GM23338 (cell line): ENCODE results near the gene SAMD8. TPM values are rescaled to one million over a fixed set of nuclear protein-coding genes. Genes with fewer than 3 reads are reported as not detected.

Experiments used
- ATAC-seq: fragments of 200-7000 bp; cut with Tn5 transposase; 3 replicates; pipeline ENCODE4 v1.9.1; 2020
- DNase-seq: peaks from one replicate; pipeline ENCODE4 v3.0.0-alpha.2; 2015; ENCODE audit warnings: low spot score
- H2AFZ ChIP-seq: fragments of 200-600 bp; sonication (generic); 2 replicates; pipeline ENCODE4 v1.8.0; 2016; ENCODE audit warnings: antibody characterized with exemption, mild to moderate bottlenecking, moderate library complexity
- H3F3A ChIP-seq: fragments of 200-600 bp; sonication (generic); replicated peaks from 2 replicates; pipeline ENCODE4 v1.8.0; 2017; ENCODE audit warnings: antibody characterized with exemption, mixed run types, low read depth
- H3K27ac ChIP-seq: fragments of 200-600 bp; sonication (generic); 2 replicates; pipeline ENCODE4 v1.6.1; 2016; ENCODE audit warnings: low read depth
- H3K27me3 ChIP-seq: fragments of 200-600 bp; sonication (generic); 2 replicates; pipeline ENCODE4 v1.8.0; 2016; ENCODE audit warnings: mild to moderate bottlenecking, mixed run types, moderate library complexity; ENCODE audit not compliant: insufficient read depth
- H3K36me3 ChIP-seq: fragments of 200-600 bp; sonication (generic); 2 replicates; pipeline ENCODE4 v1.8.0; 2016; ENCODE audit warnings: mild to moderate bottlenecking; ENCODE audit not compliant: insufficient read depth
- H3K4me1 ChIP-seq: fragments of 200-600 bp; sonication (generic); 2 replicates; pipeline ENCODE4 v1.8.0; 2016; ENCODE audit warnings: mild to moderate bottlenecking, moderate library complexity; ENCODE audit not compliant: insufficient read depth
- H3K4me2 ChIP-seq: fragments of 200-600 bp; sonication (generic); 2 replicates; pipeline ENCODE4 v1.7.1; 2017; ENCODE audit warnings: mixed run types
- H3K4me3 ChIP-seq: fragments of 200-600 bp; sonication (generic); 2 replicates; pipeline ENCODE4 v1.6.1; 2016; ENCODE audit warnings: mixed run types
- H3K79me2 ChIP-seq: fragments of 200-600 bp; sonication (generic); replicated peaks from 2 replicates; pipeline ENCODE4 v1.8.0; 2017; ENCODE audit warnings: mild to moderate bottlenecking; ENCODE audit not compliant: insufficient read depth
- H3K9me2 ChIP-seq: fragments of 200-600 bp; sonication (generic); 2 replicates; pipeline ENCODE4 v1.8.0; 2017; ENCODE audit not compliant: insufficient read depth
- H4K20me1 ChIP-seq: fragments of 200-600 bp; sonication (generic); replicated peaks from 2 replicates; pipeline ENCODE4 v1.8.0; 2017; ENCODE audit warnings: mild to moderate bottlenecking; ENCODE audit not compliant: insufficient read depth
- H3K27ac Mint-ChIP-seq: 2 replicates; pipeline ENCODE4 v1.8.0; 2020; ENCODE audit warnings: inconsistent platforms, mild to moderate bottlenecking, moderate library complexity, mixed read lengths
- H3K27me3 Mint-ChIP-seq: 3 replicates; pipeline ENCODE4 v1.8.0; 2022; ENCODE audit warnings: low read depth, mild to moderate bottlenecking, moderate library complexity, mixed read lengths, inconsistent platforms; ENCODE audit not compliant: insufficient read depth, poor library complexity
- H3K36me3 Mint-ChIP-seq: 3 replicates; pipeline ENCODE4 v1.8.0; 2021; ENCODE audit warnings: low read depth, mild to moderate bottlenecking, inconsistent platforms, moderate library complexity, mixed read lengths
- H3K4me1 Mint-ChIP-seq: 3 replicates; pipeline ENCODE4 v1.8.0; 2020; ENCODE audit warnings: mild to moderate bottlenecking, inconsistent platforms, mixed read lengths
- H3K4me3 Mint-ChIP-seq: 3 replicates; pipeline ENCODE4 v1.8.0; 2021; ENCODE audit warnings: moderate library complexity, mild to moderate bottlenecking, inconsistent platforms, mixed read lengths
- H3K9me3 Mint-ChIP-seq: 3 replicates; pipeline ENCODE4 v1.8.0; 2020; ENCODE audit warnings: moderate library complexity, mild to moderate bottlenecking, inconsistent platforms, mixed read lengths
- CREB1 ChIP-seq: fragments of 250-450 bp; sonication (Bioruptor Pico); IDR thresholded peaks from 2 replicates; pipeline ENCODE4 v1.5.0; 2020; ENCODE audit warnings: low read depth, mild to moderate bottlenecking, moderate library complexity
- EZH2 ChIP-seq: fragments of 200-600 bp; sonication (generic); IDR thresholded peaks from one replicate; pipeline ENCODE4 v1.8.0; 2017; ENCODE audit warnings: antibody characterized with exemption, mild to moderate bottlenecking, low read depth; ENCODE audit not compliant: unreplicated experiment
- EZH2phosphoT487 ChIP-seq: fragments of 200-600 bp; sonication (generic); IDR thresholded peaks from one replicate; pipeline ENCODE4 v1.8.1; 2018; ENCODE audit warnings: antibody characterized with exemption; ENCODE audit not compliant: unreplicated experiment
- NANOG ChIP-seq: IDR thresholded peaks from 2 replicates; pipeline ENCODE4 v1.6.1; 2016; ENCODE audit warnings: antibody characterized with exemption, borderline replicate concordance
- STAT1 ChIP-seq: IDR thresholded peaks from one replicate; pipeline ENCODE4 v1.6.1; 2016; ENCODE audit warnings: antibody characterized with exemption; ENCODE audit not compliant: unreplicated experiment
- ZNF331 ChIP-seq: fragments of 250-450 bp; sonication (Bioruptor Pico); IDR thresholded peaks from 2 replicates; pipeline ENCODE4 v1.5.0; 2020; ENCODE audit warnings: low read depth, mild to moderate bottlenecking, moderate library complexity
- polyA plus RNA-seq: library from polyadenylated mRNA; unstranded; fragments of >200 nt; fragmentation: Nextera tagmentation; extraction: Ambion mirVana; gene quantifications from 2 replicates; pipeline ENCODE4 v1.2.1, GENCODE V29; 2016
- total RNA-seq: library from RNA; depleted of rRNA; stranded (reverse); fragments of >200 nt; shearing (Covaris generic); gene quantifications from 2 replicates; pipeline ENCODE4 v1.2.3, GENCODE V29; 2014
- TF ChIP-seq, protein P1 (sequence below): fragments of 250-450 bp; sonication (Bioruptor Pico); IDR thresholded peaks from 2 replicates; pipeline ENCODE4 v1.5.0; 2020; ENCODE audit warnings: mild to moderate bottlenecking, moderate library complexity
- TF ChIP-seq, protein P2 (sequence below): IDR thresholded peaks from 2 replicates; pipeline ENCODE4 v1.6.1; 2016; ENCODE audit warnings: antibody characterized with exemption
- TF ChIP-seq, protein P3 (sequence below): IDR thresholded peaks from one replicate; pipeline ENCODE4 v1.6.1; 2018; ENCODE audit warnings: antibody characterized with exemption; ENCODE audit not compliant: unreplicated experiment
- TF ChIP-seq, protein P4 (sequence below), 2 experiments: fragments of 200-600 bp in 1 of 2; sonication (generic) in 1 of 2; conservative IDR thresholded peaks; 2 replicates each; pipeline versions ENCODE4 v1.5.1 to v1.6.1; 2016 to 2017; ENCODE audit warnings: antibody characterized with exemption in 2 of 2, low read depth in 2 of 2, mild to moderate bottlenecking in 2 of 2, moderate library complexity in 1 of 2

Gene SAMD8
- total and polyA plus RNA-seq, 2 experiments from 2014 or later = 7.8 to 28.4 TPM

DNA sequence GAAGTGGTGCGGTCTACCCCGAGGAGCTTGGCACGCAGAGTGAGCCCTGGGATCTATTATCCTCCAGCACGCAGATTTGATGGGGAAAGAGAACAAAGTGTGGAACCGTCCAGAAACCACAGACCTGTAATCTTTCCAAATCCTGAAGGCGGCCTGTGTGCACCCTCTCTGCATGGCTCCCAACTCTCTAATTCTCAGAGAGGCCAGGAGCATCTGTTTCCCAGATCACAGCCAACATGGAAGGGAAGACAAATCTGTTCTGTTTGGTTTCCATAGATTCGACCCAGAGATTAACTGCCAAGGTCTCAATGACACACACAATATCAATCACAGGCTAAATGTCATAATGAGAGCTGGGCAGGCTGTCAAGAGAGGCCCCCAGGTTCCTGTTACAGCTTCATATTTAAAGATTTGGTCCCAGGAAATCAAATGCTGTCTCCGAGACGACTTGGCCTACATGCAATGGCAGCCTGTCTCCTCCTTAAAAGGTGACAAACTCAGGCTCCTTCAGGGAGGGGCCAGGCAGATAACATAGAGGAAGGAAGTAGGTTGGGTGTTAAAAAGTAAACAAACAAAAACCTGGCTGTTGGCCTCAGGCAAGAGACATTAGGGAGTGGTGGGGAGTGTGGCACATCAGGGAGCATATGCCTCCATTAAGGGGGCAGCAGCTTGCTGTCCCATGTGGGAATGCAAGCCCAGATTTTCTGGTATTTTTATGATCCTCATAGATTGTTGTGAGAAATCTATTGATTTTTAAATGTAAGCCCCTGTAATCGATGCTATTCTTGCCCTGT, 48.8 kb upstream of the SAMD8 start (continued):
- no peak for TF ChIP-seq CREB1
- no peak for TF ChIP-seq ZNF331 (CRISPR knock-in tag)
- TF ChIP-seq, protein P1, sequence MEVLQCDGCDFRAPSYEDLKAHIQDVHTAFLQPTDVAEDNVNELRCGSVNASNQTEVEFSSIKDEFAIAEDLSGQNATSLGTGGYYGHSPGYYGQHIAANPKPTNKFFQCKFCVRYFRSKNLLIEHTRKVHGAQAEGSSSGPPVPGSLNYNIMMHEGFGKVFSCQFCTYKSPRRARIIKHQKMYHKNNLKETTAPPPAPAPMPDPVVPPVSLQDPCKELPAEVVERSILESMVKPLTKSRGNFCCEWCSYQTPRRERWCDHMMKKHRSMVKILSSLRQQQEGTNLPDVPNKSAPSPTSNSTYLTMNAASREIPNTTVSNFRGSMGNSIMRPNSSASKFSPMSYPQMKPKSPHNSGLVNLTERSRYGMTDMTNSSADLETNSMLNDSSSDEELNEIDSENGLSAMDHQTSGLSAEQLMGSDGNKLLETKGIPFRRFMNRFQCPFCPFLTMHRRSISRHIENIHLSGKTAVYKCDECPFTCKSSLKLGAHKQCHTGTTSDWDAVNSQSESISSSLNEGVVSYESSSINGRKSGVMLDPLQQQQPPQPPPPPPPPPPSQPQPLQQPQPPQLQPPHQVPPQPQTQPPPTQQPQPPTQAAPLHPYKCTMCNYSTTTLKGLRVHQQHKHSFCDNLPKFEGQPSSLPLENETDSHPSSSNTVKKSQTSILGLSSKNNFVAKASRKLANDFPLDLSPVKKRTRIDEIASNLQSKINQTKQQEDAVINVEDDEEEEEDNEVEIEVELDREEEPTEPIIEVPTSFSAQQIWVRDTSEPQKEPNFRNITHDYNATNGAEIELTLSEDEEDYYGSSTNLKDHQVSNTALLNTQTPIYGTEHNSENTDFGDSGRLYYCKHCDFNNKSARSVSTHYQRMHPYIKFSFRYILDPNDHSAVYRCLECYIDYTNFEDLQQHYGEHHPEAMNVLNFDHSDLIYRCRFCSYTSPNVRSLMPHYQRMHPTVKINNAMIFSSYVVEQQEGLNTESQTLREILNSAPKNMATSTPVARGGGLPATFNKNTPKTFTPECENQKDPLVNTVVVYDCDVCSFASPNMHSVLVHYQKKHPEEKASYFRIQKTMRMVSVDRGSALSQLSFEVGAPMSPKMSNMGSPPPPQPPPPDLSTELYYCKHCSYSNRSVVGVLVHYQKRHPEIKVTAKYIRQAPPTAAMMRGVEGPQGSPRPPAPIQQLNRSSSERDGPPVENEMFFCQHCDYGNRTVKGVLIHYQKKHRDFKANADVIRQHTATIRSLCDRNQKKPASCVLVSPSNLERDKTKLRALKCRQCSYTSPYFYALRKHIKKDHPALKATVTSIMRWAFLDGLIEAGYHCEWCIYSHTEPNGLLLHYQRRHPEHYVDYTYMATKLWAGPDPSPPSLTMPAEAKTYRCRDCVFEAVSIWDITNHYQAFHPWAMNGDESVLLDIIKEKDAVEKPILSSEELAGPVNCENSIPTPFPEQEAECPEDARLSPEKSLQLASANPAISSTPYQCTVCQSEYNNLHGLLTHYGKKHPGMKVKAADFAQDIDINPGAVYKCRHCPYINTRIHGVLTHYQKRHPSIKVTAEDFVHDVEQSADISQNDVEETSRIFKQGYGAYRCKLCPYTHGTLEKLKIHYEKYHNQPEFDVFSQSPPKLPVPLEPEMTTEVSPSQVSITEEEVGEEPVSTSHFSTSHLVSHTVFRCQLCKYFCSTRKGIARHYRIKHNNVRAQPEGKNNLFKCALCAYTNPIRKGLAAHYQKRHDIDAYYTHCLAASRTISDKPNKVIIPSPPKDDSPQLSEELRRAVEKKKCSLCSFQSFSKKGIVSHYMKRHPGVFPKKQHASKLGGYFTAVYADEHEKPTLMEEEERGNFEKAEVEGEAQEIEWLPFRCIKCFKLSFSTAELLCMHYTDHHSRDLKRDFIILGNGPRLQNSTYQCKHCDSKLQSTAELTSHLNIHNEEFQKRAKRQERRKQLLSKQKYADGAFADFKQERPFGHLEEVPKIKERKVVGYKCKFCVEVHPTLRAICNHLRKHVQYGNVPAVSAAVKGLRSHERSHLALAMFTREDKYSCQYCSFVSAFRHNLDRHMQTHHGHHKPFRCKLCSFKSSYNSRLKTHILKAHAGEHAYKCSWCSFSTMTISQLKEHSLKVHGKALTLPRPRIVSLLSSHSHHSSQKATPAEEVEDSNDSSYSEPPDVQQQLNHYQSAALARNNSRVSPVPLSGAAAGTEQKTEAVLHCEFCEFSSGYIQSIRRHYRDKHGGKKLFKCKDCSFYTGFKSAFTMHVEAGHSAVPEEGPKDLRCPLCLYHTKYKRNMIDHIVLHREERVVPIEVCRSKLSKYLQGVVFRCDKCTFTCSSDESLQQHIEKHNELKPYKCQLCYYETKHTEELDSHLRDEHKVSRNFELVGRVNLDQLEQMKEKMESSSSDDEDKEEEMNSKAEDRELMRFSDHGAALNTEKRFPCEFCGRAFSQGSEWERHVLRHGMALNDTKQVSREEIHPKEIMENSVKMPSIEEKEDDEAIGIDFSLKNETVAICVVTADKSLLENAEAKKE (CRISPR knock-in tag) = no peak

DNA sequence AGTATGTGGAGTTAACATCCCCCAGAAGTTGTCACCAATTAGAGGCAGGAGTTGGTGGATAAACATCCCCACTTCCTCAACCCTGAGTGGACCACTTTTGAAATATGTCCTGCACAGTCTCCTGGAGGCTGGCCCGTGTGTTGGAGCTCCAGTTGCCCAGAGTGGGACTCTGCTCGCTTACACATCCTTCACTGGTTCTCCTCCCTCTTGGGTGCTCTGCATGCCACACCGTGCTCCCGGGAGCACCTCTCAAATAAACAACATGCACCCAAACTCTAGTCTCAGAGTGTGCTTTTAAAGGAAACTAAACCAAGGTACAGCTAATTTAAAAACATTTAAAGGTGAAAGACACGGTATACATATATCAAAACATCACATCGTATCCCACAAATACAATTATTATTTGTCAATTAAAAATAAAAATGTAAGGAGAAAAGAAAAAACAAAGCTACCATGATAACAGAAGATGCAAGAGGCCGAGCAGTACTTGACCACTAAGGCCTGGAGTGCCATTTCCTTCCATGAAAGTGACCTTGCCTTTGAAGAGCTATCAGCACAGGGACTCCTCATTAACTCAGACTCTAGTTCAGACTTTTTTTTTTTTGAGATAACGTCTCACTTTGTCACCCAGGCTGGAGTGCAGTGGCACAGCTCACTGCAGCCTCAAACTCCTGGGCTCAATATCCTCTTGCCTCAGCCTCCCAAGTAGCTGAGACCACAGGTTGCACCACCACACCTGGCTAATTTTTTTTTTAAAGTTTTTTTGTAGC, 47.8 kb upstream of the SAMD8 start:
- H2AFZ ChIP-seq = no peak overlapping the region
- H3K9me2 ChIP-seq = no peaks in the 10 kb centered on the region; the same call in 1 of the 2 replicates
- ATAC-seq = no peak
- Mint-ChIP-seq H3K27me3 (peaks cover 8% of the 10 kb centered on the region), H3K4me3 (no peak overlapping the region), H3K4me1 (peaks cover 3% of the 10 kb centered on the region; the same call in 2 of the 3 replicates), H3K9me3 (no peaks in the 10 kb centered on the region), H3K36me3 (no peaks in the 10 kb centered on the region), H3K27ac (no peak overlapping the region)
- no peak overlapping the region for H3K27ac ChIP-seq
- H3K79me2 ChIP-seq = no peaks in the 10 kb centered on the region
- no peaks in the 10 kb centered on the region for H3K27me3 ChIP-seq
- no peaks in the 10 kb centered on the region for H3F3A ChIP-seq
- no peak for DNase-seq
- no peak overlapping the region for H3K4me3 ChIP-seq
- H3K36me3 ChIP-seq = no peaks in the 10 kb centered on the region
- H4K20me1 ChIP-seq = no peaks in the 10 kb centered on the region
- H3K4me2 ChIP-seq = no peak overlapping the region
- H3K4me1 ChIP-seq = 0 out of 2 replicates have a peak, but pooled peaks cover 3% of the 10 kb centered on the region
- TF ChIP-seq EZH2phosphoT487 (no peak), CREB1 (no peak), ZNF331 (CRISPR knock-in tag) (no peak), STAT1 (no peak), NANOG (no peak), EZH2 (no peak)
- TF ChIP-seq, protein P2, sequence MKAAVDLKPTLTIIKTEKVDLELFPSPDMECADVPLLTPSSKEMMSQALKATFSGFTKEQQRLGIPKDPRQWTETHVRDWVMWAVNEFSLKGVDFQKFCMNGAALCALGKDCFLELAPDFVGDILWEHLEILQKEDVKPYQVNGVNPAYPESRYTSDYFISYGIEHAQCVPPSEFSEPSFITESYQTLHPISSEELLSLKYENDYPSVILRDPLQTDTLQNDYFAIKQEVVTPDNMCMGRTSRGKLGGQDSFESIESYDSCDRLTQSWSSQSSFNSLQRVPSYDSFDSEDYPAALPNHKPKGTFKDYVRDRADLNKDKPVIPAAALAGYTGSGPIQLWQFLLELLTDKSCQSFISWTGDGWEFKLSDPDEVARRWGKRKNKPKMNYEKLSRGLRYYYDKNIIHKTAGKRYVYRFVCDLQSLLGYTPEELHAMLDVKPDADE = no peak
- TF ChIP-seq, protein P3, sequence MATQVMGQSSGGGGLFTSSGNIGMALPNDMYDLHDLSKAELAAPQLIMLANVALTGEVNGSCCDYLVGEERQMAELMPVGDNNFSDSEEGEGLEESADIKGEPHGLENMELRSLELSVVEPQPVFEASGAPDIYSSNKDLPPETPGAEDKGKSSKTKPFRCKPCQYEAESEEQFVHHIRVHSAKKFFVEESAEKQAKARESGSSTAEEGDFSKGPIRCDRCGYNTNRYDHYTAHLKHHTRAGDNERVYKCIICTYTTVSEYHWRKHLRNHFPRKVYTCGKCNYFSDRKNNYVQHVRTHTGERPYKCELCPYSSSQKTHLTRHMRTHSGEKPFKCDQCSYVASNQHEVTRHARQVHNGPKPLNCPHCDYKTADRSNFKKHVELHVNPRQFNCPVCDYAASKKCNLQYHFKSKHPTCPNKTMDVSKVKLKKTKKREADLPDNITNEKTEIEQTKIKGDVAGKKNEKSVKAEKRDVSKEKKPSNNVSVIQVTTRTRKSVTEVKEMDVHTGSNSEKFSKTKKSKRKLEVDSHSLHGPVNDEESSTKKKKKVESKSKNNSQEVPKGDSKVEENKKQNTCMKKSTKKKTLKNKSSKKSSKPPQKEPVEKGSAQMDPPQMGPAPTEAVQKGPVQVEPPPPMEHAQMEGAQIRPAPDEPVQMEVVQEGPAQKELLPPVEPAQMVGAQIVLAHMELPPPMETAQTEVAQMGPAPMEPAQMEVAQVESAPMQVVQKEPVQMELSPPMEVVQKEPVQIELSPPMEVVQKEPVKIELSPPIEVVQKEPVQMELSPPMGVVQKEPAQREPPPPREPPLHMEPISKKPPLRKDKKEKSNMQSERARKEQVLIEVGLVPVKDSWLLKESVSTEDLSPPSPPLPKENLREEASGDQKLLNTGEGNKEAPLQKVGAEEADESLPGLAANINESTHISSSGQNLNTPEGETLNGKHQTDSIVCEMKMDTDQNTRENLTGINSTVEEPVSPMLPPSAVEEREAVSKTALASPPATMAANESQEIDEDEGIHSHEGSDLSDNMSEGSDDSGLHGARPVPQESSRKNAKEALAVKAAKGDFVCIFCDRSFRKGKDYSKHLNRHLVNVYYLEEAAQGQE = no peak
- TF ChIP-seq, protein P4, sequence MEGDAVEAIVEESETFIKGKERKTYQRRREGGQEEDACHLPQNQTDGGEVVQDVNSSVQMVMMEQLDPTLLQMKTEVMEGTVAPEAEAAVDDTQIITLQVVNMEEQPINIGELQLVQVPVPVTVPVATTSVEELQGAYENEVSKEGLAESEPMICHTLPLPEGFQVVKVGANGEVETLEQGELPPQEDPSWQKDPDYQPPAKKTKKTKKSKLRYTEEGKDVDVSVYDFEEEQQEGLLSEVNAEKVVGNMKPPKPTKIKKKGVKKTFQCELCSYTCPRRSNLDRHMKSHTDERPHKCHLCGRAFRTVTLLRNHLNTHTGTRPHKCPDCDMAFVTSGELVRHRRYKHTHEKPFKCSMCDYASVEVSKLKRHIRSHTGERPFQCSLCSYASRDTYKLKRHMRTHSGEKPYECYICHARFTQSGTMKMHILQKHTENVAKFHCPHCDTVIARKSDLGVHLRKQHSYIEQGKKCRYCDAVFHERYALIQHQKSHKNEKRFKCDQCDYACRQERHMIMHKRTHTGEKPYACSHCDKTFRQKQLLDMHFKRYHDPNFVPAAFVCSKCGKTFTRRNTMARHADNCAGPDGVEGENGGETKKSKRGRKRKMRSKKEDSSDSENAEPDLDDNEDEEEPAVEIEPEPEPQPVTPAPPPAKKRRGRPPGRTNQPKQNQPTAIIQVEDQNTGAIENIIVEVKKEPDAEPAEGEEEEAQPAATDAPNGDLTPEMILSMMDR (conservative IDR thresholded peaks at IDR 0.05; ENCODE audit: low read depth in 2 of 2) = no peak
